ENCODE measurements around the gene RHOJ. TPM values are rescaled to one million over a fixed set of nuclear protein-coding genes. Genes with fewer than 3 reads are reported as not detected.

RHOJ gene
- total RNA-seq, 1 donor from 2014 or later: not detected

- TF ChIP-seq CTCF (IDR thresholded peaks at IDR 0.05; ENCODE audit: insufficient read depth, low read length, severe bottlenecking): no peak
- Histone ChIP-seq H3K4me3 (ENCODE audit: low read depth, low read length) (no peak overlapping the region), H3K27me3 (ENCODE audit: control insufficient read depth, insufficient read depth, low read length) (no peaks in the 10 kb centered on the region), H3K36me3 (ENCODE audit: control insufficient read depth, insufficient read depth, low read length) (no peaks in the 10 kb centered on the region)
- DNase-seq (ENCODE audit: low read depth): no peak
- FAIRE-seq: no peak
Observed at GRCh38 chr14:63249092-63249491, 44.8 kb downstream of the RHOJ start.

GRCh38 chr14:63257299-63257698 is 53.1 kb downstream of the RHOJ start:
- TF ChIP-seq CTCF (IDR thresholded peaks at IDR 0.05; ENCODE audit: insufficient read depth, low read length, severe bottlenecking): no peak
- Histone ChIP-seq H3K27me3 (ENCODE audit: control insufficient read depth, insufficient read depth, low read length) (no peaks in the 10 kb centered on the region), H3K4me3 (ENCODE audit: low read depth, low read length) (no peak overlapping the region), H3K36me3 (ENCODE audit: control insufficient read depth, insufficient read depth, low read length) (no peaks in the 10 kb centered on the region)
- DNase-seq (ENCODE audit: low read depth) (no peak), FAIRE-seq (no peak)

GRCh38 chr14:63262446-63262845 is 58.2 kb downstream of the RHOJ start:
- H3K36me3 ChIP-seq (ENCODE audit: control insufficient read depth, insufficient read depth, low read length): no peaks in the 10 kb centered on the region
- no peak overlapping the region for H3K4me3 ChIP-seq (ENCODE audit: low read depth, low read length)
- no peaks in the 10 kb centered on the region for H3K27me3 ChIP-seq (ENCODE audit: control insufficient read depth, insufficient read depth, low read length)
- no peak for TF ChIP-seq CTCF (IDR thresholded peaks at IDR 0.05; ENCODE audit: insufficient read depth, low read length, severe bottlenecking)
- DNase-seq (ENCODE audit: low read depth): no peak
- FAIRE-seq: no peak

- DNase-seq (ENCODE audit: low read depth) (peak; percentile 81), FAIRE-seq (no peak)
- TF ChIP-seq CTCF (IDR thresholded peaks at IDR 0.05; ENCODE audit: insufficient read depth, low read length, severe bottlenecking): no peak
- no peaks in the 10 kb centered on the region for H3K36me3 ChIP-seq (ENCODE audit: control insufficient read depth, insufficient read depth, low read length)
- no peaks in the 10 kb centered on the region for H3K27me3 ChIP-seq (ENCODE audit: control insufficient read depth, insufficient read depth, low read length)
- no peak overlapping the region for H3K4me3 ChIP-seq (ENCODE audit: low read depth, low read length)
Observed at GRCh38 chr14:63266106-63266505, 61.9 kb downstream of the RHOJ start.

GRCh38 chr14:63267171-63267570 is 62.9 kb downstream of the RHOJ start:
- no peak for TF ChIP-seq CTCF (IDR thresholded peaks at IDR 0.05; ENCODE audit: insufficient read depth, low read length, severe bottlenecking)
- DNase-seq (ENCODE audit: low read depth) (no peak), FAIRE-seq (no peak)
- no peak overlapping the region for H3K4me3 ChIP-seq (ENCODE audit: low read depth, low read length)
- no peaks in the 10 kb centered on the region for H3K27me3 ChIP-seq (ENCODE audit: control insufficient read depth, insufficient read depth, low read length)
- no peaks in the 10 kb centered on the region for H3K36me3 ChIP-seq (ENCODE audit: control insufficient read depth, insufficient read depth, low read length)

- no peak for FAIRE-seq
- no peaks in the 10 kb centered on the region for H3K27me3 ChIP-seq (ENCODE audit: control insufficient read depth, insufficient read depth, low read length)
- TF ChIP-seq CTCF (IDR thresholded peaks at IDR 0.05; ENCODE audit: insufficient read depth, low read length, severe bottlenecking): no peak
- H3K4me3 ChIP-seq (ENCODE audit: low read depth, low read length): no peak overlapping the region
- H3K36me3 ChIP-seq (ENCODE audit: control insufficient read depth, insufficient read depth, low read length): no peaks in the 10 kb centered on the region
- DNase-seq (ENCODE audit: low read depth): no peak
Observed at GRCh38 chr14:63268771-63269170, 64.5 kb downstream of the RHOJ start.

Data from bronchial epithelial cell (primary cell).